CD4-positive, alpha-beta T cell treated with Interleukin-15 for 4 hours (primary cell): Measurements from ENCODE around the gene PRICKLE1.
"Not testable (repeated sequence)": the region's sequence is repeated elsewhere in the genome, so short reads cannot be mapped to it uniquely, and the experiment has no call there.

Experiments
- DNase-seq: peaks from one replicate; pipeline ENCODE4 v3.0.0-alpha.2; 2020; ENCODE audit warnings: low spot score

Gene PRICKLE1

DNA sequence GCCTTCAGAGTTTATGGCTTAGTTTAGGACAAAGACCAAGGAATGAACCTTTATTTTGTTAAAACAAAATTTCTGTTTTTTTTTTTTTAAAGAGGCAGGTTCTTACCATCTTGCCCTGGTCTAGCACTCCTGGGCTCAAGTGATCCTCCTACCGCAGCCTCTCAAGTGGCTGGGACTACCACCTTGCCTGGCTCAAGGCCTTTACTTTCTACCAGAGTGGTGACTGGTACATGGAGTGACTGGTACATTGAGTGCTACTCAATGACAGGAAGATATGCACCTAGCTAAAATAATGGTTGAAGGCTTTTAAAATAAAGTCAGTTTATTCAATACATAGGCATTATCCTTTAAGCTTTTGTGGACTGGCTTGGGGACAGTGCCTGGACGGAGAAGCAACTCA lies 32.6 kb downstream of the PRICKLE1 start:
- DNase-seq: no peak

DNA sequence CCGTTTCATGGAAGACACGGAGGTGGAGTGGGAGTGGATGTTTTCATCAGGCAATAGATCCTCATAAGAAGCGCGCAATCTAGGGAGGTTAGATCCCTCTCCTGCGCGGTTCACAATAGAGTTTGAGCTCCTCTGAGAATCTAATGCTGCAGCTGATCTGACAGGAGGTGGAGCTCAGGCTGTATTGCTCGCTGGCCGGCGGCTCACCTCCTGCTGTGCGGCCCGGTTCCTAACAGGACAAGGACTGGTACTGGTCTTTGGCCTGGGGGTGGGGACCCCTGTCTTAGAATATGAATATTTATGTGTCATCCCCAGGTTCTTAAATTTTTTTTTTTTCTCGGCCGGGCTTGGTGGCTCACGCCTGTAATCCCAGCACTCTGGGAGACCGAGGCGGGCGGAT lies 36.7 kb downstream of the PRICKLE1 start:
- no peak for DNase-seq

GRCh38 chr12:42550800-42551199 lies 38.7 kb downstream of the PRICKLE1 start:
- no peak for DNase-seq

DNA sequence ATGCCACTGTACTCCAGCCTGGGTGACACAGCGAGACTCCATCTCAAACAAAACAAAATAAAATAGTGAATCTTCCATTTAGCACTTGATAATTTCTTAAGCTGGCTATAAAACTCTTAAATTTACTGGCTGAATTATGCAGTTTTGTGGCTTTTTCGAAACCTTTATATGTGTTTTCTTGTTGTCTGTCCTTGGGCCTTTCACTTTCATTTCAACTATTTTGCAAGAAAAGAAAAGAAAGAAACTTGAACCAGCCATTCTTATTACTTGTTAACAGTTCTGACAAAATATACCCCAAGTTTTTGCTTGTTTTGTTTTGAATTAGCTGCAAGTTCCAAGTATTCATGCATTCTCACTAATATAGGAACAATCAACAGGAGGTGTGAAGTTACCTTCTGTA lies 42.8 kb downstream of the PRICKLE1 start:
- no peak for DNase-seq

GRCh38 chr12:42541965-42542364 lies 47.6 kb downstream of the PRICKLE1 start:
- no peak for DNase-seq

GRCh38 chr12:42541308-42541707 lies 48.2 kb downstream of the PRICKLE1 start:
- not testable (repeated sequence) for DNase-seq

DNA sequence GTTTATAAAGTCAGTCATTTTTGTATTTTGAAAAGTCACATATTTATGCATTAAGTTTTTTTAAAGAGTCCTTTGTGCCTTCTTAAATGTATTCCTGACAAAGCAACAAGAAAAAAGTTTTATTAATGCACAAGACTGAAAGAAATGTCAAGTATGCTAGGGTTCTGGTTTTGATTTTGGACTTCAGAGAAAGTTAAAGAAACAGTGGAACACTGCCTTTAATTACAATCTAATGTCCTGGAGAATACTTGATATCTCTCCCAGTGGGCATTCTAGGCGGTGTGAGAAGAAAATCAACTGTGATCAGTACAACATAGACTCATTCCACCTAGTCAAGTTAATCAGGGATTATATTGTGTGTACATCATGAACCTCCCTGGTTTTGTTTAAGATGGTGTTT lies 49.9 kb downstream of the PRICKLE1 start:
- DNase-seq: no peak

GRCh38 chr12:42538203-42538602 lies 51.3 kb downstream of the PRICKLE1 start:
- DNase-seq: no peak

GRCh38 chr12:42534184-42534838 lies 55.2 kb downstream of the PRICKLE1 start:
- no peak for DNase-seq

GRCh38 chr12:42530284-42530683 lies 59.3 kb downstream of the PRICKLE1 start:
- no peak for DNase-seq

GRCh38 chr12:42525444-42525843 lies 64.1 kb downstream of the PRICKLE1 start:
- no peak for DNase-seq

DNA sequence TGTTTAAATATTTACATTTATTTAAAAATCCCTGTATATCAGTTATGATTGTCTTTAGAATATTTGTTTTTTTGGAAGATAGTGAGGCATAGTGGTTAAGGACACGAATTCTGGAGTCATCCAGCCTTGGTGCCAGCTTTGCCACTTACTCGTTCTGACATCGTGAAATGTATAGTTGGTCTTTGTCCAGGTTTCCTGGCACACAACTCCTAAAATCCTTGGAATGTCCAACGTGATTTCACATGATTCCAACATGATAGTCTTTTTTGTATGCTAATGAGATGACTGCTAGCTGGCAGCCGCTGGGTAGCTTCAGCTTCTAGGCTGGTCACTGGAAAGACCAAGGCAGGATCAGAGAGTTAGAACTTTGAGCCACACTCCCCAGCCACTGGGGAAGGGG lies 64.8 kb downstream of the PRICKLE1 start:
- no peak for DNase-seq

DNA sequence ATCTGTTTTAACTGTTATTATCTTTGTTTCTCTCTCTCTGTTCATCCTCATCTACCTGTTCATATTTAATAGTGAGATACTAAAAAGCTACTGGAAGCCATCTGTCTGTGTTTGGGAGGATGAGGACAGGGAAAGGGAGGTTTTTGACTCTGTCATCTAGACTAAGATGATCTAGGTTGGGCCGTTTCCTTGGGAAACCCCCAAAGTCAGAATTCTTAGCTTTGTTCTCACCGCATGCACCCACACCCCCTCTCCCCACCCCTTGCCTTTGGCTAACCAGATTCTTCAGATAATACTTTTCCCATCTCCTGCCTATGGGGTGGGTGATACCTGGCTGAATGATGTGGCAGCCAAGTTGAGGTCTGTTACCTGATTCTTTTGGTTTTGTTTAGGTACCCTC lies 73.0 kb downstream of the PRICKLE1 start:
- no peak for DNase-seq

DNA sequence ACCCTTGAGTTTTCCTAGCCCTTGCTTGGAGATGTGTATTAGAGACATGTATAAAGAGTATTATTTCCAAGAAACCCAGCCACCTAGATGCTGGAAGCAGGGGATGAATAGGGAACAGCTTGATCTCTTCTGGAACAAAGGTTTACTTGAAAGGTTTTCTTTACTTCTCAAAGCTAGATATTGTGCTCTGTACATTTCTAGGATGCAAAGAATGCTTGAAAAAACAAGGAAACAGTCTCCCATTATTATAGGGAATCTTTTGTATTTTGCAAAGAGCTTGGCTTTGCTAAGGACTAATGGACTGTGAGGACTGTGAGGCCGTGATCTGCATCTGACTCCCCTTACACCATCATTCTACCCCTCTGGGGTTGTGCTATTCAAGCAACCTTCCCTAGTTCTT lies 77.9 kb downstream of the PRICKLE1 start:
- DNase-seq: no peak

DNA sequence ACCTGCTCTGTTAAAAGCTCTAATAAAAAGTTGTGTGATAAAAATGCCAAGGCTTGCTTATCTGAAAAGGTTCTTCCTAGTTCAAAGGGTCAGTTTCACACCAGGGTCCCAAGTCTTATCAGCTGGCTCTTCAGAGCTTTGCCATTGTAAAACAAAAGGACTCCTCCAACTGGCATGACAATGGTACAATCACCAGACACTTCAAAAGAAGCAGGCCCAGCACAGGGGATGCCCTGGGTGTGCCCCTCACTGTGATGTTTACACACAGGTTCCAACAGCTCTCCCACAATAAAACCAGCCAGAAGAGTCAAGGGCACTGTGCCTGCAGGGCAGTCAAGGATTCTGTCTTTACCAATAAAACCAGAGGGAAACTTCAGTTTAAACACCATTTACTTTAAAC lies 78.7 kb downstream of the PRICKLE1 start:
- DNase-seq: no peak

DNA sequence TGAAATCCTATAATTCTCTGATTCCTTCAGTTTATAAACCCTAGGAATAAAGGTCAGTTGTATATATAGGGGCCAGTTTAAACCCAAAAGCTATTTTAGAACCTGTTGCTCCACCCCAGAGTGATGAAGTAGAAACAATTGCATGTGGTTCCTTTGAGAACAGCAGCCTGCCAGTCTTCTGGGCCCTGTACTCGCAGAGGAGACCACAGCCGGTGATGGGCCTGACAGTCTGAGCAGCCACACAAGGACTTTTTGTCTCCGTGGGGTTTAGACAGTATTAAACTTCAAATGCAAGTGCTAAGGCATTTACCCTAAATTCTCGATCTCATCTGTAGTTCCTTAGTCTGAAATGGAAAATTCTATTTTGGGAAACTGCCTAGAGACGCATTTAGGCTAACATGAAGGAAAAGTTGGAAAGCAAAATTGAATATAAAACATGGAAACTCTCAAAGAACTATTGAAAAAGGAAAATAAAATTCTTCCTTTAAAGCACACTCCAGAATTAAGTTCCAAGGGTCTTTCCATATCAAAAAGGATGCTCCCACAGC lies 80.6 kb downstream of the PRICKLE1 start:
- DNase-seq: no peak

- no peak for DNase-seq
These were observed 82.0 kb downstream of the PRICKLE1 start for GRCh38 chr12:42507565-42507964.

- DNase-seq: no peak
These were observed 82.5 kb downstream of the PRICKLE1 start for GRCh38 chr12:42507081-42507480.

GRCh38 chr12:42504049-42504448 lies 85.5 kb downstream of the PRICKLE1 start:
- no peak for DNase-seq

DNA sequence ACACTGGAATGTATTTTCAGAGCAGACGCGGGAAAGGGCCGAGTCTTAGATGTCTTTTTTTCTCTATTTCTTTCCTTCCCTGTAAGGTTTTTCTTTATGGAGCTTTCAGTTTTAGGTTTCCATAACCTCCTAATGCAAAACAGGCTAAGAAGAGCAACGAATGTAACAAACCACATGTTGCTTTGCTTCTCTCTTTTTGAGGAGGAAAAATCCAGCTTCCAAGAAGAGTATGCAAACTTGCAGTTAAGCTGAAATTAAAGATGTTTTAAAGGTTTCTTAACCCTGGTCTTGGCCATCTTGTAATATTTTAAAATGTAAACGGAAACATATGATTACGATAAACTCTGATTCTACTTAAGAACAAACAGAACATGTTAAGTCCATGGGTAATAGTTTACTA lies 86.9 kb downstream of the PRICKLE1 start:
- DNase-seq: no peak

DNA sequence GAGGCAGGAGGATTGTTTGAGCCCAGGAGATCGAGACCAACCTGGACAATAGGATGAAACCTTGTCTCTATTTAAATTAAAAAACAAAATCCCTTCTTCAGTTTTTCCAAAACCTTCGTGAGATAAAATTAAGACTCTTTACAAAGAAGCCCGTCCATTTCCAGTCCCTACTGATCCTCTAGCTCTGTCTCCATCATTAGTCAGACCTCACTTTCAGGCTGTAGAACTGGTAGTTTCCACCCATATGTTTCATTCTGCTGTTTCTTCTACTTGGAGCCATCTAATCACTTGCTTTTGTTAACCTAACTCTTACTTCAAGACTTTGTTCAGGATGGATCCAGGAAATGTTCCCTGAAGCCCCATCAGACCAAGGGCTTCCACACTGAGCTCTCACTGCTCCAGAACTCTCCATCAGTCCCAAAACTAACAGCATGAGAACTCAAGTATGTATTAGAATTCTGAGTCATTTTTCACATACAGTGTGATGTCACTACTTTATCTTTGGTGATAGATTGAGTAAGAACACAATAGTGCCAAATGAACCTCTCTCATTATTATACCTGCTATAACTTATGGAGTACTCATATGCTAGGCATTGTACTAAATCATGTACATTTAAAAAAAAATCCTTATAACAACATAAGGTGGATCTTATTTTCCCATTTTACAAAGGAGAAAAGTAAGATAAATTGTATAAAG lies 90.8 kb downstream of the PRICKLE1 start:
- DNase-seq: no peak

- DNase-seq: no peak
These were observed 92.7 kb downstream of the PRICKLE1 start for GRCh38 chr12:42496886-42497285.

- no peak for DNase-seq
These were observed 94.3 kb downstream of the PRICKLE1 start for GRCh38 chr12:42495244-42495643.

DNA sequence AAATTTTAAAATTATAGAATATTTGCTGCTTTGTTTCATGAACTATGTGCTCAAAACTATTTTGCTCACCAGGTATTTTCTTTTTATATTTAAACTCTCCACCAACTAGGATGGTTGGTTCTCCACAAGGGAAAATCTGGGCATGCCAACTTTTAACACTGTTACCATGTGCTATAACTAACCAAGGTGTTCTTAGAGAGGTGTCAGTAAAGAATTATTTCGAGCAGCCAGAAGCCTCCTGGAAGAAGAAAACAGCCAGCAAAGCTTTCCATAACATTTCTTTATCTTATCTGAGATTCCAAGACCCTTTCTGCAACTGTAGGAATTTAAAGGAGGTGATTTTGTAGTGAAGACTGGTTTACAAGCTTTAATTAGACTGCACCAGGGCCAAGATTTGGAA lies 97.3 kb downstream of the PRICKLE1 start:
- DNase-seq: no peak
